OCI-M1 (cell line): ENCODE data around the gene RBFOX2.

Source experiments
- DNase-seq: peaks from one replicate; lab custom pipeline; 2025; lab: John Stamatoyannopoulos, UW

RBFOX2 gene

GRCh38 chr22:35973388-35973787 lies 55.2 kb downstream of the RBFOX2 start:
- no peak for DNase-seq

GRCh38 chr22:35972559-35972958 lies 56.1 kb downstream of the RBFOX2 start:
- no peak for DNase-seq

GRCh38 chr22:35971456-35972119 lies 57.0 kb downstream of the RBFOX2 start:
- DNase-seq: no peak

GRCh38 chr22:35970616-35971455 lies 57.8 kb downstream of the RBFOX2 start:
- no peak for DNase-seq

DNA sequence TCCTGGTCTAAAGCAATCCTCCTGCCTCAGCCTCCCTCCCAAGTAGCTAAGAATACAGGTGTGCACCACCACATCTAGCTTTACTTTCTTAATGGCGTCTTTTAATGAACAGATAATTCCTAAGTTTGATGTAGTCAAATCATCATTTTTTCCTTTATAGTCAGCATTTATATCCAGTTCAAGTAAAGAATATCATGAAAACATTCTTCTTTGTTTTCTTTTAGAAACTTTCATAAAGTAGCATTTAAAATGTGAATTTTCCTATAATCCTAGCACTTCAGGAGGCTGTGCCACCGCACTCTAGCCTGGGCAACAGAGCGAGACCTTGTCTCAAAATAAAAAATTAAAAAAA lies 61.6 kb downstream of the RBFOX2 start:
- no peak for DNase-seq

DNA sequence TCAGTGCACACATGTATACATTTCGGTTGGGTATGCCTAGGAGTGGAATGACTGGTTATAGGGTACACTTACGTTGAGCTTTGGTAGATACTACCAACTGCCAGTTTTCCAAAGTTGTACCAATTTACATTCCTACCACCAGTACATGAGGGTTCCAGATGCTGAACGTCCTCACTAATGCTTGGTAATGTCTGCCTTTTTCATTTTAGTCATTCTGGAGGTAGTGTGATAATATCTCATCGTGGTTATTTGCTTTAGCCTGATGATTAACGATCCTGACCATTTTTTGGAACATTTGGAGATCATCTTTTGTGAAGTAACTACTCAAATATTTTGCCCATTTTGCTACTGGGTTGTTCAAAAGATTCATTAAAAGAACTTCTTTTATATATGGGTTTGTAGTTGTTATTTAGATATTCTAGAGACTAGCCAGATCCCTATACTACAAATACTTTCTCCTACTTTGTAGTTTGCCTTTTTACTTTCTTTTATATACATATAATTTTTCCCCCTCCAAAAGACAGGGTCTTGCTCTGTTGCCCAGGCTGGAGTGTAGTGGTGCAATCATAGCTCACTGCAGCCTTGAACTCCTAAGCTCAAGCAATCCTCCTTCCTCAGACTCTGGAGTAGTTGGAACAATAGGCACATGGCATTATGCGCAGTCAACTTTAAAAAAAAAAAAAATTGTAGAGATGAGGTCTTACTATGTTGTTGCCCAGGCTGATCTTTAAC lies 62.1 kb downstream of the RBFOX2 start:
- DNase-seq: no peak

DNA sequence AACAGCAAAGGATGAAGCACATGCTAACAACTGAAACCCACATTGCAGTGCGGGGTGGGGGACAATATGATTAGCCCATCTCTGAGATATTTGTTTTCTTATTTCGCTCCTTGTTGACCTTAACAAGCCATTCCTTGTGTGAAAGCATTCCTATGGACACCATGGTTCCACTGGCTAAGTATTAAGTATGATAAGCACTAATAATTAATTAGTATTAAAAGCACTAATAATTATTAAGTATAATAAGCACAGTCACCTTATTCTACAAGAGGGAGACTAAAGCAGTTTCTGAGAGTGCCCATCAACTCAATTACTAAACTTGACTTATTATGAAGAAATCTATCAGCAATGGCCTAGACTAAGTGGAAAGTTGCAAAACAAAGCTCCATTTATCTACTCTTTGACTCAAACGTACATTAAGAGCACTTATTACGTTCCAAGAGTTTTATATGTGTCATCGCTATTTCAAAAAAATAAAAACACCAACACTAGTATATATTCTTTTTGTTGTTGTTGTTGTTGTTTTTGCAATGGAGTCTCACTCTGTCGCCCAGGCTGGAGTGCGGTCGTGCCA lies 65.3 kb downstream of the RBFOX2 start:
- no peak for DNase-seq

DNA sequence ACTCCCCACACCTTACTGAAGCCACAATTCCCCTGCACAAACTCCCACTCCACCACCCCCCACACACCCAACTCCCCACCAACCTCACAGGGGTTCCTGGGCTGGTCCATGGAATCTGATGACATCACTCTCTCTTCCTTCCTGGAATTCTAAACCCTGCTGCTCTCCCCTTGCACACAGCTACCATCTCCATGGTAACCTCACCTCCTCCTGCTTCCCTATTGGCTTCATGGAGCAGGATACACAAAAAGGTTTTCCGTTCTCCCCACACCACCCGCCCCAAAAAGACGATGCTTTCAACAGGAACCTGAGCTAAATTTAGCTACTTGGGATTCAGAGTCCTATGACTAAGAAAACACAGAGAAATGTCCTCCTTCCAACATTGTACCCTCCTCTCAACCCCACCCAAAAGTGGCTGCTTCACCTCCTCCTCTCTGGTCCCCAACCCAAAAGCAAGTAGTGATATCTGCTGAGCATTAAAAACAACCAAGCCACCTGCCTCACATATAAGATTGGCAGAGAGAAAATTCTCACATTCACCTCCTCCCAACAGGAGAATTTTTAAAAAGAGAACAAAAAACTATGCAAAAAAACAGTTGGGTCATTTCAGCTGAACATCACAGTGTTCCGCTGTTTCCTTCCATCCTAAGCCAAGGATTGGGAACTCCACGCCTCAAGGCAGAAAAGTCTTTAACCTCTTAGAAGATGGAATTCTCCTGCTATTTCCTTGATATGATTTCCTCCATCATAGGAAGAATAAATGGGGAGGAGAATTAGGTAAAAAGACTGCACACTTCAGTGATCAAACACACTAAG lies 66.9 kb downstream of the RBFOX2 start:
- no peak for DNase-seq

- no peak for DNase-seq
Measured at GRCh38 chr22:35960854-35961253, 67.8 kb downstream of the RBFOX2 start.

DNA sequence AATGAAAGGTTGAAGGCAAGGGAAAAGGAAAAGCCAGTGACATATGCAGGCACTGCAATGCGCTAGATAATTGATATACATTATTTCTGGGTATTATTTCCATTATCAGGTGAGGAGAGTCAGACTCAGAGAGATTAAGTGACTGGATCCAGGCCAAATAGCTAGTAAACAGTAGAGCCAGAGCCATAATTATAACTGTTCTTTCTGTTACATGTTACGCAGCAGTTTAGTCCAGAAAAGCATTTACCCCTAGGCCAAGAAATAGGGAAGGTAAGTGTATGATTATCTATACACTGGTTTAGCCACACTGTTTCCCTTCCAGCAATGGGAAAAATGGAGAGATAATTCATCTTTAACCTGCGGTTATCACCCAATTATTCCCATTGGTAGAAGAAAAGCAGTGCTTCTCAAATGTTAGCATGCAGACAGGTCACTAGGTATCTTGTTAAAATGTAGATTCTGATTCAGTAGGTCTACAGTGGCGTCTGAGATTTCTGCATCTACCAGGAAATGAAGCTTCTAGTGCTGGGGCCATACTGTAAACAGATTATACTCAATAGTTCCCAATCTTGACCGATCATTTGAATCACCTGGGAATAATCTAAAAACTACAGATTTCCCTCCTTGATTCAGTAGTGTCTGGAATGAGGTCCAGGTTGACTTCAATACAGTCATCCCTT lies 69.4 kb downstream of the RBFOX2 start:
- DNase-seq: no peak

DNA sequence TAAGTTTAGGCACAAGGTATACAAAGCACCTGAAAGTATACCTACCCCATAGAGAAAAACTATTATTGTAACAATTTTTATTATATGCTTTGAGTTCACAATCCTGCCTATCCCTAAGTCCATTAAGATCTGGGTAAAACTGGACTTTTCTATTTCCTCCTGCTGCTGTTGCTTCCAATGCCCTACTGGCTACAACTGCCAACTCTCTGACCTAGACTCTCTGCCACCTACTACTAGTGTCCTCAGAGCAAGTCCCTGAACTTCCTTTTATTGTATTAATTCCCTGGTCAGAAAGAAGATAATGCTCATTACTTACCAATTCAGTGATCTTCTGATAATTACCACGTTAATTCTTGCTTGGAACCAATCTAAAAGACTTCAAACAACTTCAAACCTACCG lies 70.3 kb downstream of the RBFOX2 start:
- DNase-seq: no peak

DNA sequence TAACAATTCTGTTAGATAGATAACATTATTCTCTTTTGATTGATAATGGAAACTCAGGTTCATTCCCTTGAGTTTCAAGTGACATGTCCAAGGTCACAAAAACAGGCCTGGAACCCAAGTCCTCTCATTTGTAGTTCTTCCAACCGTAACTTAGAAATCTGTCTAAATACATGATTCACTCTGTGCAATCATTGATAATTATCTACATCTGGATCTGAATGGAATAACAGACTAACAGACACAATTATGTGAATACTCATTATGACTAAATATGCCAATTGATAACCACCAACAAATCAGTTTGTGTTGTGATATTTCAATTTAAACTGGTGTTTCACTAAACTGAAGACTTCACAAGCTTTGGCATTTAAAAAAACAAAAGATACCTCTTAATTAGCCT lies 71.0 kb downstream of the RBFOX2 start:
- DNase-seq: no peak

- DNase-seq: no peak
Measured at GRCh38 chr22:35956850-35957249, 71.8 kb downstream of the RBFOX2 start.

DNA sequence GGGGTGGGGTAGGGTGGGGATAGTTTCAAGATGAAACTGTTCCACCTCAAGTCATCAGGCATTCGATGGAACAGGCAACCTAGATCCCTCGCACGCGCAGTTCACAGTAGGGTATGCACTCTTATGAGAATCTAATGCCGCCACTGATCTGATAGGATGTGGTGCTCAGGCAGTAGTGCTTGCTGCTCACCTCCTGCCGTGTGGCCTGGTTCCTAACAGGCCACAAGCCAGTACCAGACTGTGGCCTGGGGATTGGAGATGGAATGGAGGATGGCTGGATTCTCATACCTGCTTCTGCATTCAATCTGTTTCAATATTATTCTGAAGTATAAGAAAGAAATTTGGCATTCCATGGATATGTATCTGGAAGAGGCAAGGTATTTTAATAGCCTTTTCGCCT lies 73.1 kb downstream of the RBFOX2 start:
- no peak for DNase-seq

- DNase-seq: no peak
Measured at GRCh38 chr22:35952576-35952975, 76.0 kb downstream of the RBFOX2 start.

DNA sequence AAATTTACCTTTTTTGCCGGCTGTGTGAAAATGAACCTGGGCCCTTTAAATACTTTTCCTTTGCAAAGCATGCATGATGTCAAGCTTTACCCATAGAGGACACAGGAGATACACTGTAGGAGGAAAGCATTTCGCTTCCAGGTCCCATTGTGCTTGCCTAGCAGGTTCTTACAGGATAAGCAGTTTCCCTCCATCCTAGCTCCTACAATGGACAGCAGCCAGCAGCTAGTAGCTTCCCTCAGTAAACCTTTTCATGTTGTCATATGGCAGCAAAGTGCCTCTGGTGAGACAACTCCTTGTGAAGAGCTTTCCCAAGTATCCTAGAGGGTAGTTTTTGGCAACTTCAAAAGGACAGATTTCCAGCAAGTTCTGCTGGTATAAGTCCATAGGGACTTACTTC lies 78.4 kb downstream of the RBFOX2 start:
- no peak for DNase-seq

GRCh38 chr22:35949243-35949642 lies 79.4 kb downstream of the RBFOX2 start:
- DNase-seq: no peak

- DNase-seq: no peak
Measured at GRCh38 chr22:35947794-35948425, 80.7 kb downstream of the RBFOX2 start.

DNA sequence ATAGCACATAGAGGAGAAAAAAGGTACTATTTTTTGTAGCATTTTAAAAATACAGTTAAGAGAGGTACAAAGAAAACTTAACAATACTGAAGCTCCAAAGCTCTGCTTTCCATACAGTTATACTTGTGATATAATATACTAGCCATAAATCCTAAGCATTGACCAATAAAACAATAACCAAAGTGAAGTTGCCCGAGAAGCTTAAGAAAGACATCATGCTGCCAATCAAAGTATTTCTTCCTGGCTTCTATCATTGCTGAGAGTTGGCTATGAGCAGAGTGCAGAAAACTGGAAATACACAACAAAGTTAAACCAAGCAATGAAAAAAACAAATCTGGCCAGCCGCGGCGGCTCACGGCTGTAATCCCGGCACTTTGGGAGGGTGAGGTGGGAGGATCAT lies 84.2 kb downstream of the RBFOX2 start:
- no peak for DNase-seq

DNA sequence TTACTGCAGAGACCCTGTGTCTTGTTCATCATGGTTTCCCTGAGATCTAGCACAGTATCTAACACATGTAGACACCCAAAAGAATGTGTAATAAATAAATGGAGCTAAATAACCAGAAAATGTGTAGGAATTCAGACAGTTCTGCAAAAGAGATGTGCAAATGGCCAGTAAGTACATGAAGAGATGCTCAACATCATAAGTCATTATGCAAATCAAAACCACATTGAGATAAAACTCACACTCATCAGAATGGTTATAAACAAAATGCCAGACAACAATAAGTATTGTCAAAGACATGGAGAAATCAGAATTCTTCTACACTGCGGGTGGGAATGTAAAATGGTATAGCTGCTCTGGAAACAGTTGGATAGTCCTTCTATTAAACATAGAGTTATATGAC lies 88.5 kb downstream of the RBFOX2 start:
- DNase-seq: no peak

- no peak for DNase-seq
Measured at GRCh38 chr22:35938226-35938625, 90.4 kb downstream of the RBFOX2 start.
